Right kidney (tissue), 1 donor: Measurements from ENCODE around the gene ABCA1.
A peak's percentile ranks its signal among the peaks of the same experiment; 100 is the strongest.
"Not testable (repeated sequence)": the region's sequence is repeated elsewhere in the genome, so short reads cannot be mapped to it uniquely, and the experiment has no call there.

Experiments
- DNase-seq: peaks from one replicate; pipeline ENCODE4 v3.0.0-alpha.2; 2016

The ABCA1 gene

DNA sequence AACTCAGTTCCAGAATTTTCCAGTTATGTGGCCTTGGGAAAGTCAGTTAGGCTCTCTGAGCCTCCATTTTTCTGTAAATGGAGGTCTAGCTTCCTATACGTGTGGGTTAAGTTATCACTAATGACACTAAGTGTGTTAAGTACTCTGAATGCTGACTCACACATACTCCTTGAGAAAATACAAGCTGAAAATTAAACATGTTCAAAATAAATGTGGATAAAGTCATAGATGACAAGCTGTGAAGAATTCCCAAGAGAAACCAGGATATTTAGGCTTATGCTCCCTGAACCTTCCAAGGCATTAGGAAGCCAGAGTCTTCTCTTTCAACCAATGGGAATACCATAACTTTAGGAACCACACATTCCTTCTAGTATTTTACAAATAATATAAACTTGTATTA is 58.1 kb downstream of the ABCA1 start:
- DNase-seq: no peak

DNA sequence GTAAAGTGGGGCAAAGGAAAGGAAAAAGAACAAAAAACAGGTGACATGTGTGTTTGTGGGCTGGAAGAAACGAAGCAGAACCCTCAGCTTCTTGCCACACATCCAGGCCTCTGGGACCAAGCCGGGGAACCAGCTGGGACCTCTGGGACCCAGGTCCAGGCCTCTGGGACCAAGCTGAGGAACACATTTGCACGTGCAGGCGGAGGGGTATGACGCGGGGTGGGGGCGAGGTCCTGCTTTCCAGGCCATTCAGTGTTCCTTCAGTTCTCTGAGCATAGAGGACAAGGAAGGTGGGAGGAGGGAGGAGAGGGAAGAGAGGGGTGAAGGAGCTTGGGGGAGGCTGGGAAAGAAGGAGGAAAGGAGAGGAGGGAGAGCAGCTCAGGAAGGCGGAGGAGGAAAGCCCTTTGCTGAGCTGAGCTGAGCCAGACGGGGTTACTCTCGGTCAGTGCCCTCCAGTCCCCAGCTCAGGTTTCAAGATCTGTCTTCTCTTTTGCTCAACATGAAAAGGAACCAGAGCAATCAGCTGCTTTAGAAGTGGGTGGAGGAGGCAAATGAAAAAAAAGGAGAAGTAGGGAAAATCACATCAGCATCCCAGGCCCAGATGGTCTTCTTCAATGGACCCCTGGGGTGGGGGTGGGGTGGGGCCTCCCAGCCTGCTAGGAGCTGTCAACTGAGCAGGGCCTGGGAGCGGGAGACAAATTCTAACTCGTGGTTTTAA is 59.1 kb downstream of the ABCA1 start:
- peak; percentile 72 for DNase-seq

DNA sequence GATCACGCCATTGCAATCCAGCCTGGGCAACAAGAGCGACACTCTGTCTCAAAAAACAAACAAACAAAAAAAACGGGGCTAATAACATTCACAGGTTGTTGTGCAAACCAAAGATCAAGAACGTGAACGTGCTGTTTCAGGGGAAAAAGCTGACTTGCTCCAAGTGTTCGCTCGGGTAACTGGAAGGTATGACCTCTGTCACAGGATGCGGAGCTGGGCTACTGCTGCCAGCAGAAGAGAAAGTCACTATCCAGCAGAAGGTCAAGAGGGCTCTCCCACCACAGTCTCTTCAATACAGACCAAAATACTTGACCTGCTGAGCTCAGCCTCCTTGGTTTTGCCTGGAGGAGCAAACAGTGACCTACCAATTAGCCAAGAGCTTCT is 59.7 kb downstream of the ABCA1 start:
- no peak for DNase-seq

DNA sequence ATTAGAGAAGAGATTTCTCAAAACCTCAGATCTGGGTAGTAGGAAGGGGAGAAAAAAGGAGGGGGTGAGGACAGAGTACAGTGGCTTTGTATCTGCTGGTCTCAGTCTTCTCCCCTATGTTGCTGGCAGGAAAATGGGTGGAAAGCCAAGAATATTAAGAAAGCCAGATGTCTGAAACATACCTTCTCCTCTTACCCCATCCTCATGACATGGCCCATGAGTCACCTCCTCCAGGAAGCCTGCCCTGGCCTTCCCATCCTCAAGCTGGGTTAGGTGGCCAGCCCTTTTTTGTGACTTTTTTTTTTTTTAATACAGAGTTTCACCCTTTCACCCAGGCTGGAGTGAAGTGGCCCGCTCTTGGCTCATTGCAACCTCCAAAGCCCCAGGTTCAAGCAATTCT is 61.8 kb downstream of the ABCA1 start:
- no peak for DNase-seq

DNA sequence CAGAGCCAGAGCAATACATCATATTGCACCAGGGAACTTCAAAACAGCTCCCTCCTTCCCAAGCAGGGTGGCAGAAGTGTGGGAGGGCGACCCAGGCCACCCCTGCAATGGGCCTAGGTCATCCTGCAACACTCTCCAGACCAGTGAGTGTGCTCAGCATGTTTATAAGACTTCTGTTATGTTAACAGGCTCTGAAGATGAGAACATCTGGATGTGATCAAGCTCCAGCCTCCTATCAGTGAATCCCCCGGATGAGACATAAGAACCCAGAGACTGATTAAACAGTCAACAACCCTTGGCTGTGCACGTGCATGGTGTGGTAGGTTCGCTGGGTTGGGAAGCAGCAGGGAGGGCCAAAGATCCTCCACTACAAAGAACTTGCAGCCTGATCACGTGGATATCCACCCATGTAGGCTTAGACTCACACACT is 63.3 kb downstream of the ABCA1 start:
- DNase-seq: no peak

DNA sequence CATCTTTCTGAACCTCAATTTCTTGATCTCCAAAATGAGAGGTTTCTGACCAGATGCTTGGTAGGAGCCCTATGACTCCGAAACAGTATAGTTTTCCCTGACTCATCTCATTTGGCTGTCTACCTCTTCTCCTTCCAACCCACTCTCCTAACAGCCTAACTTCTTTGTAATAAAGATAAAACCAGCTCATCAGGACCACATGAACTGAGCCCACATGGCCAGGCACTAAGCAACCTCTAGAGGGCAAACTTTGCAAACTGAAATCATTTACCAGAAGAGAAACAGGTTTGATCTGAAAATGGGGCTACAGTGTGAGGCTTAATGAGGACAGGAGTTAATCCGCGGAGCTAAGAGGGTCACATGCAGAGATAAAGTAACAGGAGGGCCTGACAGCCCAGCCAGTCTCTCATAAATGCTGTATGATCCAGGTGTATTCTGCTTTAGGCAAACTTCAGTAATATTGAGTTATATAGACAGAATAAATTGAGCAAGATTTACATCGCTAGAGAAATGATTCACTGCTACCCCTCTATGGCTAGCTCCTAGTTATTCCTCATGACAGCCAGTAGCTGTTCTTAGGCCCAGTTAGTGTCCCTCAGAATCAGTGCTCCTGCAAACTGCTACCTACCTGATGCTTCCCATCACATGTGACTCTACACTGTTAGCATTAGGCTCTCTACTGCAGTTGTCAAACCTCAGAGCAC is 64.6 kb downstream of the ABCA1 start:
- DNase-seq: peak; percentile 21

DNA sequence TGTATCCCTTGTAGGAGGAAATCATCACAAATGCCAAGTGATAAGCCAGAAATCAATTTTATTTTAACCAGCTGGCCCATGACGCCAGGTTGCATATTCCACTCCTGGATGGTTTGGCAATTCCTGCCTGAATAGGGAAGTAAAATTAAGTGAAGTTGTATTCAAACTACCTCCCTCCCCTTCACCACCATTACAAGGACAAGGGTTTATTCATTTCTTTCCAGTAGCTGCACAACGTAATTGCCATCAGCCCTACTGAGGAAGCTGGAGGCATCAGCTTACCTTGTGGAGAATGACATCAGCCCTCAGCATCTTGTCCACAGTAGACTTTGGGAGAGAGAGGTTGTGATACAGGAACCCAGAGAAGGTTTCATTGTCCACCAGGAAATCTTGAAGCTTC is 66.6 kb downstream of the ABCA1 start:
- DNase-seq: no peak

DNA sequence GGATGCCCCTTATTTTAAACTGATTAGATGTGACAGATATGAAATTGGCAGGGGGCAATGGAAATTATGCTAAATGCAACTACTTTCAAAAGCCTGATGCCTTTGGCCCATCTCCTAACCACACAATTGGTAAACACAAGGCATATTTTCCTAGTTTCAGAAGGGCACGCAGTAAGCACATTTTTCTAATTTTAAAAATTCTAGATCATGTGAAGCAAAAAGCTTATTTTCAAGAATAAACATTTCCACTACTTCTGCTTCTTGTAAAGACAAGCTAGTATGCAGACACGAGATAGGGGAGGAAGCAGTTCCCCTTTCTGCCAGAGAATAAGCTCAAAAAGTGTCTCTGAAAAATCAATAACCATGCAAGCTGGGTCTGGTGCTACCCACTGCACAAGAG is 67.7 kb downstream of the ABCA1 start:
- no peak for DNase-seq

DNA sequence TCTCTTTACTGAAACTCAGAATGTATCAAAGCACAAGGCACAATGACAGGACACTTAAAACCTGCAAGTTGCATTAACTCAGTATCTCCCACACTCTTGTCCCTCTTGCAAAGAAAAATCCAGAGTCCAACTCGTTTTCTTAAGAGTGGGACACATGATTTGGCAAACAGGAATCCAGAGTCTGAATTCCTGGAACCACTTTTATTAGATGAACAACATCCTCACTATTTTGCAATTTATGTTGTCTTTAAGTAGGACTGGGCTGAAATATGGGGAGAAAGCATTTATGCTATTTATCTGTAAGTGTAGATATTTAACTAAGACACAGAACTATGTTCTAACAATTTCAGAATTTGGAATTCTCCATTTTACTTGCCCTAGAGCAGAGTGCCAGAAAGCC is 69.1 kb downstream of the ABCA1 start:
- DNase-seq: no peak

DNA sequence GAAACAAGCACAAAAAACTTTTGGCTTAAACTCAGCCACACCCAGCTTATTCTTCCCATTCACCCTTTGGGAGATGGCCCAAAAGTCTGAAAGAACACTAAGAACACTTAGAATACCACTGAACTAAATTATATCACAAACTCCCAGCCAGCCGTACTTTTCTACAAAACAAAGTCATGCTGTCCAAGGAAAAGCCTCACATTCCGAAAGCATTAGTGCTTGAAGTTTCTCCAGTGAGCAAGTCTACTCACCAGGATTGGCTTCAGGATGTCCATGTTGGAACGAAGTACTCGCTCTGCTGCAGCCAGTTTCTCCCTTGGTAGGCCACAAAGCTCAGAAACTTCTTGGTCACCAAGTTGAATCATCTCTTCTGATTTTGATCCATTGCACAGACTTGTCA is 69.7 kb downstream of the ABCA1 start:
- DNase-seq: no peak

DNA sequence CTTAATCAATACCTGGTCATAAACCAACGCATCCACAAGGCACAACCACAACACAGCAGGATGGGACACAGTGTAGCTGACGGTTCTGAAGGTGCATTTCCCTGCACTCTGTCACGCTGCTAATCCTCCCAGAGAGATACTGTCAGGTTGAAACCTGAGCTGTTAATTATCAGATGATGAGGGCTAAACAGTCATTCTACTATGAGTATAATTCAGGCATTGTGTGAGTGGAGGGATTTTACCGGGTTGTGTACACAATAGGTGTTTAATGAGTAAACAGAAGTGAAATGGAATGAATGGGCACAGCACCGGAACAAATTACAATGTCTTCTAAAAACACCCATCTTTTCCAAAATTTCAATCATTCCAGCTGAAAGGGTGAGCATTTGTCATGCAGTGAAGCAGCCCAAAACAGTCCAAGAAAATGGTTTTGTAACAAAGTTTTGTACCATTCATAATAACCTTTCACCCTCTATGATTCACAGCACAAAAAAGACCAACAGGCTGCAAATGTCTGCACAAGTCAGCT is 71.5 kb downstream of the ABCA1 start:
- no peak for DNase-seq

DNA sequence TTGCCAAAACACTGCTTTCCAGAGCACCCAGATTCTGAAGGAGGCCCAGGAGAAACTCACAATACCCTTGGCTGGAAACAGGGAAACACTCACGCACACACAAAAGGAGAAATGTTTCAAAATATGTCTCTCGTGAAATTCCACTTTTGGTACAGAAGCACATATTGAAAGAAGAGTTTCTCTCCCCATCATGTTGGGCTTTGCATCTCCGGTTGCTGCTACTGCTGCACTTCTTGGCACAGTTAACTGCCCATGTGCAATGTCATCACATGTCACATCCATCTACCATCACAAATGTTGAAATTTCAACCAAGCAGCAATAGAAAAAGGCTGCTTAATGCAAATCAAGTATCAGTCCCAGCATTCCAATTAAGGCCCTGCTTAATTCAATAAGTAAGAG is 72.1 kb downstream of the ABCA1 start:
- no peak for DNase-seq

DNA sequence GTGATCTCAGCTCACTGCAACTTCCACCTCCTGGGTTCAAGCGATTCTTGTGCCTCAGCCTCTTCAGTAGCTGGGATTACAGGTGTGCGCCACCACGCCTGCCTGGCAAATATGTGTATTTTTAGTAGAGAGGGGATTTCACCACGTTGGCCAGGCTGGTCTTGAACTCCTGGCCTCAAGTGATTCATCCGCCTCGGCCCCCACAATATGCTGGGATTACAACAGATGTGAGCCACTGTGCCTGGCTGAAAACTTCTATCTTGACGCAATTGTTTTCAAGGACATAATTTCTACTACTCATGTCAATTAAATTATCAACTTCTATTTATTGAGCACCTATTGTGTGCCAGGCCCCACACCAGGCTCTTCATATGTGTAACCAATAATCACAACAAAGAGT is 72.7 kb downstream of the ABCA1 start:
- DNase-seq: not testable (repeated sequence)

DNA sequence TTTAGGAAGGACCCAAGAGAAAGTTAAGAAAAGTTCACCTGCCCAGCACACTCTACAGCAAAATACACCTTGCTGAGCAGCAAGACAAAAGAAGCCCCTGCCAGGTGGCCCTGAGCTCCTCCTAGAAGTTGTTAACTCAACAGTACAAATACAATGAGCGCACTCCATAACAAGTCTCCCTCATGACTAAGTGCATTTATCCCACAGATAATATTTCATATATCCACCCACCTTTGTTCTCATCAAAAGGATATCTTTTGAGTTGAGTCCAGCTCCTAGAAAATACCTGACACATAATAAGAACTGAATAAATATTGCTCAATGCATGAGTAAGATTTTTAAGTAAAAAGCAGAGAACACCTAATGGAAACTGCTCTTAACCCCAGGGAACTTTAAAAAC is 73.3 kb downstream of the ABCA1 start:
- no peak for DNase-seq

DNA sequence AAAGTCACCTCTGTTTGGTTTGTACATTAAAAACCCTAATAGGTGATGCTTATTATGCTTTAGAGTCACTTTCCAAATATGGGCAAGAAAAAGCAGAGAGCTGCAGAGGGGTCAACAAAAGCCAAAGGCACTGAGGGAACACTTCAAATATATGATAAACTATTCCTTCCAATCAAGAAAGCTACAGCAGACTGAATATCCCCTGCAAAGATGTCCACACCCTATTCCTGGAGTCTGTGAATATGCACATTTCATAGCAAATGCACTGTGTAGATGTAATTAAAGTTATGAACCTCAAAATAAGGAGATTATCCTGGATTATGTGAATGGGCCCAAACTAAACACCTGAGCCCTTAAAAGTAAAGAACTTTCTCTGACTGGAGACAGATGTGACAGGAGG is 74.3 kb downstream of the ABCA1 start:
- DNase-seq: no peak

DNA sequence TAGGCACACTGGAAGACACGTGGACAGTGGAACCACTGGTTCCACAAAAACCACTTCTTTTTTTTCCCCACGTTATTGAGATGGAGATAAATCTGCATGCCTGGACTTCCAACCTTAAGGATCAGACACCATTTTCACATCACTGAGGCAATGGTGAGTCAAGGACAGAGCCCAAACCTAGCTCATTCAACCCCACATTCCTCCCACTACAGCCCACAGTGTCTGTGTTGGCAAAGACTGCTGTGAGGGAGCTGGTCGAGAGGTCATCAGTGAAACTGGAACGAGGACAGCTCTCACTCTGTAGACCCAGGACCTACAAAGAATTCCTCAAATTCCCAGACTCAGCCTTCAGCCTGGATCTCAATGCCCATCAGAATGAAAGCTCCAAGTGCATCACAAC is 74.8 kb downstream of the ABCA1 start:
- no peak for DNase-seq

DNA sequence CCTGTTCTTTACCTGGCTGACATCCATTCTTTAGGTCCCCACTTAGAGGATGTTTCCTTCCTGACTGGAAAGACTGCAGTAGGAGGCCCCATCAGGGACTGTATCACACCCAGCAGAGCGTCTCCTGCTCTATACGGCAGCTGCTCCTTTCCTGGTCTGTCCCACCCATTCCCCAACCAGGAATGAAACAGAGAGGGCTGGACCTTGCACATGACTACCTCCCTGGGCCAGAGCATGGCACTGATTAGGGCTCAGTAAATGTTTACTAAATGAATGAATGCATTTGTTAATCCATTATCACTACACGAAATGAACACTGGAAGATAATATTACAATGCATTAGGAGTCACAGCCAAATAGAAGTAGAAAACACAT is 76.4 kb downstream of the ABCA1 start:
- DNase-seq: no peak

DNA sequence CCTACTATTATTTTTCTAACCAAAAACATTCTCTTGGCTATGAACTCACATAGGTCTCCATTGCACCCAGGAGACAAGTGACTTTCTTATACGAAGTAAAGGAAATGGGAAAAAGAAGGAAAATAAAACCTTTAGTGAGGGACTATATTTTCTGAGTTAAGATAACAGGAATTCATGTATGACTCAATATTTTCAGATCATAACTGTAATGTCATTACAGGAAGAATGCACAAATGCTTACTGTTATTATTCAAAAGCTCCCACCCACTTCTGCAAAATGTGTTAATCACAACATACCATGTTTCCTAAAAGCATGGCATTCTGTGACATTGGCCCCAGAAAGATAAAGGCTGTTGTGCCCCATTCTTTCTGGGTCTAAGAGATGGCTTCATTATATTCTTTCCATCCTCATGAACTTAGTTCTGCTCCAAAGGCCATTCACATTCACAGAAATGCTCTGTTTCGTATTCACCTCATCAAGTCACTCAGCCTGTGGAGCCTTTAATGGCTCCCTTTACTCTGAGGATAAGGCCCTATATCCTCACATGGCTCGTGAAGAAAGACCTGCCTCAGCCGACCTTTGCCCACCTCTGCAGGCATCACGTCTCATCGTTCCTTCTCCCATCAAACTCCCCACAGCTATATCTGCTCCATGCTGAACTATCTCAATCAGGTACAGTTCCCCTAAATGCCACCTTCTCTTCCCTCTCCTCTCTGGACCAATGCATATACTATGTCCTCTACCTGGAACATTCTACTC is 77.0 kb downstream of the ABCA1 start:
- no peak for DNase-seq

DNA sequence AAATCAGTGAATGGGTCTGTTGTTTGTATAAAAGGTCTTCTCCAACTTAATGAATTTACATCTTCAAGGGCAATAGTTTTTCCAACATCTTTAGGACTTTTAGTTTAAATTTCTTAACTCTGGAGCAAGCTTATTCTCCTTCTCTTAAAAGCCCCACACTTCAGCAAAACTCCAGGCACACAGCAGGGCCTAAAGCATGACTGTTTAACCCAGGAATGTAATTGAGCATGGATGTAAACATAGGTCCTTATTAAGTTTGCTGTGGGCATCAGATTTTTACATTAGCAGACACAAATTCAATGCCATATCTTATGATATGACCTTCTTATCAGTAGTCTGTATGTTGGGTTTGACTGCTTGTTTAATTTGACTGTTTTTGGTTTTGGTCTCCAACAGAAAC is 78.9 kb downstream of the ABCA1 start:
- DNase-seq: no peak

DNA sequence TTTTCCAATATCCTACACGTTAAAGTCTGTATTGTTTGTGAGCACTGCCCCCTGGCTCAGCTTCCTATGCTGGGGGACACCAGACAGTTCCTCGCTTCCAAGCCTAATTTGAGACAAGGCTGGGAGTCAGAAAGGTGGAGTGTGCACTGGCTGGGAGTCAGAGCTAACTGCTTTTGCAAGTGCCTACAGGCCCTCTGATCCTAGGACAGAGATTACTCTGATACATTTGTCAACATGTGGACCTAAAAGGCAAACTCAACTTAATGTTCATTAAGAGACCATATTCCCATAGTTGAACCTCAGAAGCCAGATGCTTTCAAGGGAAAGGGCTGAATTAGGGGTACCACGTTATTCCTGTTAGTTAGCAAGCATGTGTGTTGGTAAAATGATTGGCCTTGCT is 83.2 kb downstream of the ABCA1 start:
- no peak for DNase-seq

DNA sequence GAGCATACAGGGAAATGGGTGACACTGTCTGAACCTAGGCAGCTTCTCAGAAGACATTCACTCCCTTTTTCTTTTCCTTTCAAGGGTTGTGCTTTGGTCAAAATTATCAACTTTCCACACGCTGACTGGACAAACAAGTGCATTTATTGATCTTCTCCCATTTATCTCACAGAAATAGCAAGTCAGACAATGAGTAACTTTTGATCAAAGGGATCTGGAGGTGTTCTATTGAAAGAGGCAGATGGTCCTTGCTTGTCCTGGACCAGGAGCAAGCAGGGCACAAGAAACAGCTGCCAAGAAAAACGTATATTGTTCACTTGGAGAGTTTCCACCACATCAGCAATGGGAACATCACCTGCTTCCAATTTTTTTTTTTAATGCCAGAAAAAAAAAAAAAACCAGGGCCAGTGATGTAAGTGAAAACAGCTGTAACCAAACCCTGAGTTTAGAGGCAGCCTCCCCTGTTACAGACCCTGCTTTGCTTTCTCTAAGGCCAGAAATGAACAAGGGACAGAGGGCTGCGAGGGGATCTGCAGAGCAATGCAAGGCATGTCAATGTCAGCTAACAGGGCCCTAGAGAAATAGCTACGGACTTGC is 84.2 kb downstream of the ABCA1 start:
- no peak for DNase-seq

DNA sequence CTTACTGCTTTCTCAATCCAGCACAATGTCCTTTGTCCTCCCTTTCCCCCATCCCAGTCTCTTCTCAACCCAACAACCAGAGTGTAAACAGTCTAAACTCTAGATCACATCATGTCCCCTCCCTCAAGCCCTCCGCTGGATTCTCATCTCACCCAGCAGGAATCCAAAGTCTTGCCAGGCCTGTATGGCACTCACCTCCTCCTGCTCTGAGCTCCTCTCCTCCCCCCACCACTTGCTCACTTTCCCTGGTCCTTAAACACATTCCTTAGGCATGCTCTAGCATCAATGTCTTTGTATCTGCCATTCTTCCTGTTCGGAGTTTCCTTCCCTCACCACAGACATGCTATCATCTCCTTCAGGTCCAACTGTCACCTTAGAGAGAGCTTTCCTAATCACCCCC is 85.3 kb downstream of the ABCA1 start:
- no peak for DNase-seq

DNA sequence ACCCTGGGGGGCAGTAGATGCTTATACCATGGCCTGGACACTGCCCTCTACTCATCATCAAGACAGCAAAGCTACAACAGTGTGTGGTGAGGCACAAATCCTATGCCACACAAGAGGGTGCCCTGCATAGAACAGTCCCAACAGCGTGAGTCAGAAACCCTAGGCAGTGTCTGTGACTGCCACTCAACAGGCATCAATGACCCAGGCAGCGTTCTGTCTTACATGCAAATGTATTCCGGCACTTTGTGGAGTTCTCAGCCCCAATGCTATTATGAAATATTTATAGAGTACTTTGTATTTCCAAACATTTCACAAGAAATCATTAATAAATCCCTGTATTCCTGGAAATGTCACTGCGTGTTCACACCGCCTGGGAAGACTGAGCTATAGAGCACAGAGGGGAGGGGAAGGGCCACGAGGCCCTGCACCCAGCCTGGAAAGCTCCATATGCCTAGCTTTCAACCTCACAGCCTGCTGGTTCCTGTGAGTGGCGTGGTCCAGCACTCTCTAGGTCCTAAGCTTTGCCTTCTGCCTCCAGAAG is 86.3 kb downstream of the ABCA1 start:
- no peak for DNase-seq
